GM23248 (cell line): ENCODE measurements around the gene WNT10A. TPM values are rescaled to one million over a fixed set of nuclear protein-coding genes. Genes with fewer than 3 reads are reported as not detected.

Source experiments
- DNase-seq: peaks from one replicate; pipeline ENCODE4 v3.0.0-alpha.2; 2015
- H2AFZ ChIP-seq: fragments of 200-600 bp; sonication (generic); 2 replicates; pipeline ENCODE4 v1.6.1; 2016; ENCODE audit warnings: antibody characterized with exemption
- H3F3A ChIP-seq: fragments of 200-600 bp; sonication (generic); 2 replicates; pipeline ENCODE4 v1.6.1; 2016; ENCODE audit warnings: mild to moderate bottlenecking, antibody characterized with exemption, mixed run types; ENCODE audit not compliant: insufficient read depth
- H3K27ac ChIP-seq: fragments of 200-600 bp; sonication (generic); 2 replicates; pipeline ENCODE4 v1.5.1; 2016; ENCODE audit warnings: mild to moderate bottlenecking
- H3K27me3 ChIP-seq: fragments of 200-600 bp; sonication (generic); replicated peaks from 2 replicates; pipeline ENCODE4 v1.6.1; 2016; ENCODE audit warnings: mild to moderate bottlenecking; ENCODE audit not compliant: insufficient read depth
- H3K36me3 ChIP-seq: fragments of 200-600 bp; sonication (generic); 2 replicates; pipeline ENCODE4 v1.6.1; 2016; ENCODE audit warnings: low read depth, mild to moderate bottlenecking
- H3K4me1 ChIP-seq: fragments of 200-600 bp; sonication (generic); 2 replicates; pipeline ENCODE4 v1.6.1; 2016; ENCODE audit warnings: mild to moderate bottlenecking; ENCODE audit not compliant: insufficient read depth
- H3K4me2 ChIP-seq: fragments of 200-600 bp; sonication (generic); one replicate; pipeline ENCODE4 v1.6.1; 2016; ENCODE audit warnings: mild to moderate bottlenecking; ENCODE audit not compliant: unreplicated experiment
- H3K4me3 ChIP-seq: fragments of 200-600 bp; sonication (generic); 2 replicates; pipeline ENCODE4 v1.5.1; 2016; ENCODE audit warnings: mild to moderate bottlenecking
- H3K79me2 ChIP-seq: fragments of 200-600 bp; sonication (generic); 2 replicates; pipeline ENCODE4 v1.6.1; 2016; ENCODE audit warnings: mild to moderate bottlenecking; ENCODE audit not compliant: insufficient read depth
- H3K9ac ChIP-seq: fragments of 200-600 bp; sonication (generic); 2 replicates; pipeline ENCODE4 v1.6.1; 2016; ENCODE audit warnings: mild to moderate bottlenecking
- H3K9me2 ChIP-seq: fragments of 200-600 bp; sonication (generic); 2 replicates; pipeline ENCODE4 v1.6.1; 2016; ENCODE audit warnings: mixed run types, mild to moderate bottlenecking, moderate library complexity; ENCODE audit not compliant: insufficient read depth
- H3K9me3 ChIP-seq: fragments of 200-600 bp; sonication (generic); one replicate; pipeline ENCODE4 v1.6.1; 2017; ENCODE audit warnings: low read depth
- H4K20me1 ChIP-seq: fragments of 200-600 bp; sonication (generic); 2 replicates; pipeline ENCODE4 v1.6.0; 2016; ENCODE audit not compliant: insufficient read depth
- EZH2 ChIP-seq: fragments of 200-600 bp; sonication (generic); IDR thresholded peaks from 2 replicates; pipeline ENCODE4 v1.6.1; 2018; ENCODE audit warnings: antibody characterized with exemption, mild to moderate bottlenecking; ENCODE audit not compliant: insufficient read depth, poor library complexity, severe bottlenecking
- EZH2phosphoT487 ChIP-seq: fragments of 200-600 bp; sonication (generic); IDR thresholded peaks from 2 replicates; pipeline ENCODE4 v1.6.1; 2018; ENCODE audit warnings: antibody characterized with exemption, moderate library complexity, mild to moderate bottlenecking, low read depth; ENCODE audit not compliant: insufficient read depth
- WGBS, 2 experiments: methylation state at CpG; one replicate each; pipeline ENCODE4 v1.1.6; 2015 to 2017; ENCODE audit warnings: low lambda C conversion rate in 2 of 2, low coverage in 1 of 2; ENCODE audit errors: missing lambda C conversion rate in 2 of 2; 5-methylcytosine and 5-hydroxymethylcytosine counted together
- in situ Hi-C: fragments of 300-500 bp; cut with MboI; formaldehyde crosslinking; loops from 2 replicates; pipeline ENCODE4 v1.15.0; 2020
- polyA plus RNA-seq: library from polyadenylated mRNA; unstranded; fragments of >200 nt; fragmentation: Nextera tagmentation; extraction: Ambion mirVana; gene quantifications from 2 replicates; pipeline ENCODE4 v1.2.1, GENCODE V29; 2016
- total RNA-seq: library from RNA; depleted of rRNA; stranded (reverse); fragments of >200 nt; shearing (Covaris generic); gene quantifications from 2 replicates; pipeline ENCODE4 v1.2.3, GENCODE V29; 2014

Gene WNT10A
- total and polyA plus RNA-seq, 2 experiments from 2014 or later = not detected

GRCh38 chr2:218894151-218894879 lies 13.7 kb downstream of the WNT10A start:
- WGBS, 2 experiments = 85 to 89% methylated on average over 11 to 12 of the region's 12 CpGs
- no peaks in the 10 kb centered on the region for H4K20me1 ChIP-seq
- no peaks in the 10 kb centered on the region for H3K79me2 ChIP-seq
- no peaks in the 10 kb centered on the region for H3K9me3 ChIP-seq
- TF ChIP-seq EZH2 (no peak), EZH2phosphoT487 (no peak)
- H3K4me1 ChIP-seq = no peaks in the 10 kb centered on the region
- no peaks in the 10 kb centered on the region for H3F3A ChIP-seq
- no peaks in the 10 kb centered on the region for H3K36me3 ChIP-seq
- no peak overlapping the region for H2AFZ ChIP-seq
- no peak for DNase-seq
- H3K27me3 ChIP-seq = peaks cover 35% of the 10 kb centered on the region
- no peak overlapping the region for H3K27ac ChIP-seq
- no peak overlapping the region for H3K9ac ChIP-seq
- H3K4me3 ChIP-seq = no peak overlapping the region
- H3K4me2 ChIP-seq = no peak overlapping the region
- in situ Hi-C loops = no loop called here
- H3K9me2 ChIP-seq = no peaks in the 10 kb centered on the region

GRCh38 chr2:218894880-218895157 lies 14.2 kb downstream of the WNT10A start:
- Histone ChIP-seq H3K4me3 (no peak overlapping the region), H3K4me1 (no peaks in the 10 kb centered on the region), H3K9me2 (no peaks in the 10 kb centered on the region), H3K79me2 (no peaks in the 10 kb centered on the region), H3K9ac (no peak overlapping the region), H2AFZ (no peak overlapping the region), H3K27ac (no peak overlapping the region), H3F3A (no peaks in the 10 kb centered on the region), H3K36me3 (no peaks in the 10 kb centered on the region), H3K4me2 (no peak overlapping the region), H3K27me3 (peaks cover 40% of the 10 kb centered on the region), H4K20me1 (no peaks in the 10 kb centered on the region), H3K9me3 (no peaks in the 10 kb centered on the region)
- DNase-seq = no peak
- in situ Hi-C loops = no loop called here
- TF ChIP-seq EZH2 (no peak), EZH2phosphoT487 (no peak)
- 80 to 85% methylated on average over 4 of the region's 4 CpGs for WGBS, 2 experiments

GRCh38 chr2:218895326-218895725 lies 14.7 kb downstream of the WNT10A start:
- Histone ChIP-seq H3K9ac (no peak overlapping the region), H3F3A (no peaks in the 10 kb centered on the region), H3K4me2 (no peak overlapping the region), H3K4me3 (no peak overlapping the region), H4K20me1 (no peaks in the 10 kb centered on the region), H3K27ac (no peak overlapping the region), H3K36me3 (no peaks in the 10 kb centered on the region), H3K9me3 (no peaks in the 10 kb centered on the region), H2AFZ (no peak overlapping the region), H3K4me1 (no peaks in the 10 kb centered on the region), H3K79me2 (no peaks in the 10 kb centered on the region), H3K27me3 (peaks cover 40% of the 10 kb centered on the region), H3K9me2 (no peaks in the 10 kb centered on the region)
- 60 to 90% methylated on average over 3 of the region's 3 CpGs for WGBS, 2 experiments
- TF ChIP-seq EZH2 (no peak), EZH2phosphoT487 (no peak)
- in situ Hi-C loops = no loop called here
- no peak for DNase-seq

DNA sequence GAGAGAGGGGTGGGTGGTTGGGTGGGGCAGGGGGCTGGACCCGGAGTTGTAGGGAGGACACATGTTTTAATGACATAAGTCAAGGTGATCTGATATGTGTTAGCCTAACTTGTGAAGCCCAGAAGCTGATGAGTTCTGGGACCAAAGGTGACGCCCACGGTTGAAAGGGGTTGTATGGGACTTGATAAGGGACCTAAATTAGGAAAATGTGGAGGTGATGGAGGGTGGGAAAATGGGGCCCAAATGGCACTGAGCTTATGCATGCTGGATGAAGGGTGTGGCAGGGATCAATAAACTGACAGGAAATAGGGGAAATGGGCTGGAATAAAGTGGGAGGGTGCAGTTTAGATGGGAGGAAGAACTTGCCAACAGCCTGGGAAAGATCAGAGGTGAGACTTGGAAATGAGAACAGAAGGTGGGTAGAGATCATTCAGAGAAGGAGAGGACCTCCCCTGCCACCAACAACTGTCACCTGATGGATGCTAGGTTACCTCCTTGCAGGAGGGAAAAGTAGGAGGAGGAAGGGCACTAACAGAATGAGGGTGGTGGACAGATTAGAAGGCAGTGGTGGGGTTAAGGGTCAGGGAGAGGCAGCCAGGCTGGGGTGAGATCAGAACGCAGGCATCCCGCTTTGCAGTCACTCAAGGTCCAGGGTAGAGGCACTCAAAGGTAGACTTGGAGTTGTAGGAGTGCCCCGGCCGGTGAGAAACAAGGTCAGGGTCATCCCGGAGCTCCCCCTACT lies 15.3 kb downstream of the WNT10A start:
- peaks cover 45% of the 10 kb centered on the region for H3K27me3 ChIP-seq
- no peak overlapping the region for H3K4me2 ChIP-seq
- in situ Hi-C loops = no loop called here

More for the DNA sequence above, 15.3 kb downstream of the WNT10A start:
- Histone ChIP-seq H3K4me1 (no peaks in the 10 kb centered on the region), H3F3A (no peaks in the 10 kb centered on the region), H3K9ac (no peak overlapping the region), H3K9me3 (no peaks in the 10 kb centered on the region), H3K4me3 (no peak overlapping the region), H3K9me2 (no peaks in the 10 kb centered on the region), H3K36me3 (no peaks in the 10 kb centered on the region), H4K20me1 (no peaks in the 10 kb centered on the region), H3K79me2 (no peaks in the 10 kb centered on the region), H2AFZ (no peak overlapping the region), H3K27ac (no peak overlapping the region)
- WGBS, 2 experiments = 50 to 60% methylated on average over 7 to 8 of the region's 8 CpGs
- TF ChIP-seq EZH2phosphoT487 = no peak
- no peak for TF ChIP-seq EZH2
- DNase-seq = no peak
